Hepatocyte (in vitro differentiated cells): ENCODE results near the gene ANKRD16.

Experiments
- EZH2 ChIP-seq: fragments of 200-600 bp; sonication (generic); IDR thresholded peaks from 2 replicates; pipeline ENCODE4 v1.6.1; 2016; ENCODE audit warnings: antibody characterized with exemption, mild to moderate bottlenecking, borderline replicate concordance
- EZH2phosphoT487 ChIP-seq: fragments of 200-600 bp; sonication (generic); IDR thresholded peaks from one replicate; pipeline ENCODE4 v1.6.1; 2018; ENCODE audit warnings: antibody characterized with exemption, mild to moderate bottlenecking, low read depth, moderate library complexity; ENCODE audit not compliant: unreplicated experiment, severe bottlenecking
- TF ChIP-seq, protein P1 (sequence below): fragments of 200-600 bp; sonication (generic); IDR thresholded peaks from 2 replicates; pipeline ENCODE4 v1.5.1; 2016; ENCODE audit warnings: antibody characterized with exemption, mild to moderate bottlenecking; ENCODE audit not compliant: poor library complexity

DNA sequence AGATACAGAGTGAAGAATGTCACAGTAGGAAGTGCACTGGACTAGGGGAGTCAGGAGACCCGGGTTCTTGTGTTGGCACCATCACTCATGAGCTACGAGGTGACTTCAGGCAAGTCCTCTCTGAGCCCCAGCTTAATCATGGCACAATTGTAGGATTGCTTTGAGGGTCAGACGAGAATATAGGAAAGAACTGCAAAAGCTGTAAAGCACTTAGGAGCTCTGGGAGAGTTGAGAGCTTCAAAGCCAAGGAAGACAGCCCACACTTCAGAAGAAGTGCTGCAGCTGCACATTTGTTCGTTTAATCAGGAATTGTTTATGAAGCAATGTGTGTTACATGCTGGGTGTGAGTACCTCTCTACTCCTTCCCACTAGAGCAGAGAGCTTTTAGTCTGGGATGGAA, 4.7 kb upstream of the ANKRD16 start:
- TF ChIP-seq, protein P1, sequence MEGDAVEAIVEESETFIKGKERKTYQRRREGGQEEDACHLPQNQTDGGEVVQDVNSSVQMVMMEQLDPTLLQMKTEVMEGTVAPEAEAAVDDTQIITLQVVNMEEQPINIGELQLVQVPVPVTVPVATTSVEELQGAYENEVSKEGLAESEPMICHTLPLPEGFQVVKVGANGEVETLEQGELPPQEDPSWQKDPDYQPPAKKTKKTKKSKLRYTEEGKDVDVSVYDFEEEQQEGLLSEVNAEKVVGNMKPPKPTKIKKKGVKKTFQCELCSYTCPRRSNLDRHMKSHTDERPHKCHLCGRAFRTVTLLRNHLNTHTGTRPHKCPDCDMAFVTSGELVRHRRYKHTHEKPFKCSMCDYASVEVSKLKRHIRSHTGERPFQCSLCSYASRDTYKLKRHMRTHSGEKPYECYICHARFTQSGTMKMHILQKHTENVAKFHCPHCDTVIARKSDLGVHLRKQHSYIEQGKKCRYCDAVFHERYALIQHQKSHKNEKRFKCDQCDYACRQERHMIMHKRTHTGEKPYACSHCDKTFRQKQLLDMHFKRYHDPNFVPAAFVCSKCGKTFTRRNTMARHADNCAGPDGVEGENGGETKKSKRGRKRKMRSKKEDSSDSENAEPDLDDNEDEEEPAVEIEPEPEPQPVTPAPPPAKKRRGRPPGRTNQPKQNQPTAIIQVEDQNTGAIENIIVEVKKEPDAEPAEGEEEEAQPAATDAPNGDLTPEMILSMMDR: no peak
- TF ChIP-seq EZH2 (no peak), EZH2phosphoT487 (no peak)
